ENCODE results near the gene SYNE3. TPM values are rescaled to one million over a fixed set of nuclear protein-coding genes. Genes with fewer than 3 reads are reported as not detected.

The SYNE3 gene
- total RNA-seq, 1 donor from 2014 or later: 27.0 TPM

DNA sequence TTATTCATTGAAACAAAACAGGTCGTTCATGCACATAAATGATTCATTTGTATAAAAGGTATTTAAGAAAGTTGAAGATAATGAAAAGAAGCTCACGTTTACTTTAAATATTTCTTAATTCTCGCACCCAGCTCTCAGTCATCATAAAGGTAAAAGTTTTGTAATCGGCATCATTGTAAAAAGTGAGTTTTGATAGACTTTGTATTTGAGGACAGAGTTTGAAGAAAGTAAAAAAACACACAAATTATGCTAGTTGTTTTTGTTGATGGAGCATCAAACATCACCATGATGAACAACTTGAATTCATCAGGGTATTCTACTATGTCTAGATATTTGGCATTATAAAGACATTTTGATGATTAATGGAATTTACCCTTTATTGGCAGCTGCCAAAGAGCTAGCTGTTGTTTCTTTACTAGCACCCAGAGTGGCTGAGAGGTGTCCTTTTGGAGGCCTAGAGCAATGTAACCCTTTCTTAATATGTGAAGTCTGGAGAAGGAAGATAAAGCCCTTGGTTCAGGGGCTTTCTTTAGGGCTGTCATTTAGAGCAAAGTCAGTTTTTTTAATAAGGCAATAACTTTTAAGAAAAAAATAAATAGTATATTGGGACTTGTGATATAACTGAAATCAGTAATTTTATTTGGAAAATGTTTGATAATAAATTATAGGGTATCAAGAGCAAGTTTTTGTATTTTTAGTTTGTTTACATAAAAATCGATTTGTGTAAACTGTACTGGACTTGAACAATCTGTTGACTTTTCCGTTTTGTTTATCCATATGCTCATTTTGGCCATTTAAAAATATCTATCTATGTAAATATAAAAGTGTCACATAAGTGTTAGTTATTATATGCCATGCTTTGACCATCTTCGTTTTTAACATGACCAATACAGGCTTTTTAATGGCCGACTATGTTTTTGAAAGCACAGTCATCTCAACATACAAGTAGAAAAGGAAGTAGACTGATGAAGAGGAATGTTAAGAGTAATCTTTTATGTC, 25.8 kb upstream of the SYNE3 start:
- H3K9me3 ChIP-seq: no peaks in the 10 kb centered on the region
- TF ChIP-seq POLR2A (IDR thresholded peaks at IDR 0.05) (no peak), POLR2AphosphoS5 (IDR thresholded peaks at IDR 0.05; ENCODE audit: insufficient read depth in 1 of 2, low read depth in 1 of 2) (no peak), CTCF (IDR thresholded peaks at IDR 0.05) (no peak)
- no peak for DNase-seq (ENCODE audit: extremely low spot score in 2 of 2)
- H3K27ac ChIP-seq: no peak overlapping the region
- no peak overlapping the region for H3K4me3 ChIP-seq
- intact Hi-C loops (cut with DNase I): no loop called here
- no peaks in the 10 kb centered on the region for H3K27me3 ChIP-seq
- H3K4me1 ChIP-seq: peaks cover 18% of the 10 kb centered on the region
- peaks cover 0 to 14% of the 10 kb centered on the region in 2 donors for H3K36me3 ChIP-seq

GRCh38 chr14:95541346-95541745, 24.9 kb upstream of the SYNE3 start:
- TF ChIP-seq POLR2AphosphoS5 (IDR thresholded peaks at IDR 0.05; ENCODE audit: insufficient read depth in 1 of 2, low read depth in 1 of 2) (no peak), CTCF (IDR thresholded peaks at IDR 0.05) (no peak)
- H3K4me1 ChIP-seq: peaks cover 27% of the 10 kb centered on the region
- no peaks in the 10 kb centered on the region for H3K27me3 ChIP-seq
- H3K4me3 ChIP-seq: no peak overlapping the region
- no peak for DNase-seq (ENCODE audit: extremely low spot score in 2 of 2)
- H3K27ac ChIP-seq: no peak overlapping the region
- intact Hi-C loops (cut with DNase I): no loop called here
- peaks cover 0 to 14% of the 10 kb centered on the region in 2 donors for H3K36me3 ChIP-seq
- H3K9me3 ChIP-seq: no peaks in the 10 kb centered on the region

DNA sequence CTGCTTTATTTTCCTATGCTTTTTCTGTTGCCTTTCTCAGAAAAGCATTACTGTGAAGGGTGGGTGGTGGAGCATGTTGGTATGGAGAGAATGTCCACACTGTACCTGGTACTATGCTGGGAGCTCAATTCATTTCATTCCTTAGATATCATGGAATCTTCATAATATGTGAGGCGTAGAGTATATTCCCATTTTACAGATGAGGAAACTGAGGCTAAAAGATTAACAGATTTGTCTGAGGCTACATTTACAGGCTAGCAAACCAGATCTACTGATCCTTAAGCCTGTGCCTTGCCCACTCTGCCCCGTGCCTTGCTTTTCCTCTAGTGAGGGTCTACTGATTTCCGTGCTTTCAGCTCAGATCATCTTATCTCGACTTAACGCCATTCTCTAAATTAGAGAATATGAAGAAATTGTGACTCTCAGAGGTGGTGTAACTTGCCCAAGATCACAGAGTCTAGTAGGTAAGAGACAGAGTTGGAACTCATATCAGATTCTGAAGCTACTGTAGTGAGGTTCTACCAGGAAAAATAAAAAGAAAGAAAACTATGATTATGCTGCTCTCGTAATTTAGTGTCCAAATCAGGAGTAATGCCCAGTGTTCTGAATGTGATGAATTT, 23.9 kb upstream of the SYNE3 start:
- H3K4me1 ChIP-seq: peaks cover 37% of the 10 kb centered on the region
- H3K9me3 ChIP-seq: no peaks in the 10 kb centered on the region
- H3K4me3 ChIP-seq: no peak overlapping the region
- no peak for DNase-seq (ENCODE audit: extremely low spot score in 2 of 2)
- TF ChIP-seq POLR2AphosphoS5 (IDR thresholded peaks at IDR 0.05; ENCODE audit: insufficient read depth in 1 of 2, low read depth in 1 of 2) (no peak), CTCF (IDR thresholded peaks at IDR 0.05) (no peak)
- peaks cover 0 to 11% of the 10 kb centered on the region in 2 donors for H3K36me3 ChIP-seq
- no peak overlapping the region for H3K27ac ChIP-seq
- H3K27me3 ChIP-seq: no peaks in the 10 kb centered on the region
- intact Hi-C loops (cut with DNase I): no loop called here

- TF ChIP-seq POLR2AphosphoS5 (IDR thresholded peaks at IDR 0.05; ENCODE audit: insufficient read depth in 1 of 2, low read depth in 1 of 2) (no peak), POLR2A (IDR thresholded peaks at IDR 0.05) (no peak), CTCF (IDR thresholded peaks at IDR 0.05) (no peak)
- no peaks in the 10 kb centered on the region for H3K36me3 ChIP-seq
- H3K27me3 ChIP-seq: no peaks in the 10 kb centered on the region
- no peak overlapping the region for H3K27ac ChIP-seq
- H3K4me1 ChIP-seq: peaks cover 40% of the 10 kb centered on the region
- H3K4me3 ChIP-seq: no peak overlapping the region
- intact Hi-C loops (cut with DNase I): loop anchor here (10.0 kb wide), 1 partner anchor 224 kb away; the partner anchor contains the start of gene CLMN
- no peaks in the 10 kb centered on the region for H3K9me3 ChIP-seq
- DNase-seq (ENCODE audit: extremely low spot score in 2 of 2): no peak
Measured at GRCh38 chr14:95538801-95539509, 22.5 kb upstream of the SYNE3 start.

Measured in vagina (tissue), 2 donors.